ENCODE data around the gene BAG1.

BAG1 gene

DNA sequence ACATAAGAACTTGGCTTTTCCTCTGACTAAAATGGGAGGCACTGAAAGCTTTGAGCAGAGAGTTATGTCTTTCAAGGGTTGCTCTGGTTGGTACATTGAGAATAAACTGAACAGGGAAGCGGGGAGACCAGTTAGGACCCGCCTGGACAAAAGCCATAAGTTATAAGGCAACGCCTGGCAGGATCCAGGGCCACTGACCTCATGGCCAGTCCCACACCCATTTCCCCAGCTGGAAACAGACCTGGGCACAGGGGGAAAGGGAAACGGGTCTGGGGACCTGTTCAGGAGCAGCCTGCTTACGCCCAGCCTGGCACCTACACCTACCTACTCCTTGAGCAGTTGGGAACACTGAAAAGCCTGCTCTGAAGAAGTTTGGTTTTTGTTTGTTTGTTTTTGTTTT lies 23.2 kb downstream of the BAG1 start:
- DNase-seq, result no peak

DNA sequence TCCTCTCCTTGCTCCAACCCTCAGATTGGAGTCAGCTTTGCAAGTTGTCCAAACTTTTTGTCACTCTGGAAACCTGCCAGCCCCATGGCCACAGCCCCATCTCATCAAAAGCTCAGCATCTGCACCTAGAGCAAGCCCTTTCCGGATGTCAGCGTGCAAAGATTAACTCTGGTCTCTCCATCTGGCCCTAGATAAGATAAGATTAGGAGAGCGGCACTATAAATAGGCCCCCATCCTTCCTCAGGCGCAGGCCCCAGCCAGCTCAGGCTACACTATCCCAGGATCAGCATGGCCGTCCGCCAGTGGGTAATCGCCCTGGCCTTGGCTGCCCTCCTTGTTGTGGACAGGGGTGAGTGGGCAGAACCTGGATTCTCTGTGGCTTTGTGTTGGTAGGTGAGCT lies 24.6 kb downstream of the BAG1 start, which contains the start of gene SPINK4:
TSS of gene SPINK4 (plus strand) at position 247 of the 400 bp plus-strand sequence. CDS start at position 289, 42 bp downstream.
- DNase-seq, result no peak

DNA sequence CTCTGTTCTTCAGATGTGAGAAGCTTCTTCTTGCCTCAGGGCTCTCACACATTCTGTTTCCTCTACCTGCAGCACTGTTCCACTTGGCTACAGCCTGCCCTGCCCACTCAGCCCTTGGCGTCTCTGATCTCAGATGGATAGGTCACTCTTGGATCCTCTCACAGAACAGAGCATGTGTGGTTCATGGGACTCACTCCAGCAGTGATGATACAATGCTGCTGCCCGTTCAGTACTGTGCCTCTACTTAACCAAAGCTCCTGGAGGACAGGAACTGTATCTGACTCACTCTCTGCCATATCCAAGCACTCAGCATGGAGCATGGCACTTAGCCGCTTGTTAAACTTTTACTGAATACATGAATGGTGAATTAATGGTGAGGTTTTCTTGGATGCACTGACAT lies 27.9 kb downstream of the BAG1 start:
- DNase-seq, result no peak

DNA sequence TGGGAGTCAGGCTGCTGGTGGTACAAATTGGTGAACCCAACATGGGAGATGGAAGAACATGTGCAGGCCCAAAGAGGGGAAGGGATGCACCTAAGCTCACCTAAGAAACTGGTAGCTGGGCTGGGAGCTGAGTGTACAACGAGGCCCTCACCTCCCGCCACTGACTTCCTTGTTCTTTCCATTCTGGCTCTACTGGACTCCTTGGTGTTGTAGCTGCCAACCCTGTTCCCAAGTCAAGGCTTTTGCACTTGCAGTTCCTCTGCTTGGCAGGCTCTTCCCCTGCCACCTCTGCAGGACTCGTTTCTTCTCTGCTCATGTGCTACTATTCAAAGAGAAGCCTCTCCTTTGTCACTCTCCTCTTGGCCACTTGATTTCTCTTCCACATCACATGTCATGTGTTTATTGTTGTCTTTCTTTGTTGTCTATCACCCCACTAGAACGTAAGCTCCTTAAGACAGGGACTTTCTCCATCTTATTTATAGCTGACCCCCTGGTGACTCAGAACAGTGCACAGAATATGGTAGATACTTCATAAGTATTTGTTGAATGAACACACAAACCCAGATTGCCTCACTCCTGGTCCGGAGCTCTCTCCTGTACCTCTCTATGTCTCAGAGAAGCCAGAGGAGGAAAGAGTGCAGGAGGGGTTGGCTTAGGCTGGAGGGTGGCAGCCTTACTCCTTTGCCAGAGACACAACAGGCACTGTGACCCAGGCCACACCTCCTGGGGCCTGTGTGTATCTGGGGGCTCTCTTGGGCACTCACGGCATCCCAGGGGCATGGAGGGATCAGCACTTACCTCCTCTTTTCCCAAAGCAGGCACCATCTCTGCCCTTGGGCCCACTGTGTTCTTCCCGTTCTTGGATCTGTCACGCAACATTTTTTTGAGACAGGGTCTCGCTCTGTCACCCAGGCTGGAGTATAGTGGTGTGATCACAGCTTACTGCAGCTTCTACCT lies 29.7 kb downstream of the BAG1 start:
- no peak for DNase-seq

DNA sequence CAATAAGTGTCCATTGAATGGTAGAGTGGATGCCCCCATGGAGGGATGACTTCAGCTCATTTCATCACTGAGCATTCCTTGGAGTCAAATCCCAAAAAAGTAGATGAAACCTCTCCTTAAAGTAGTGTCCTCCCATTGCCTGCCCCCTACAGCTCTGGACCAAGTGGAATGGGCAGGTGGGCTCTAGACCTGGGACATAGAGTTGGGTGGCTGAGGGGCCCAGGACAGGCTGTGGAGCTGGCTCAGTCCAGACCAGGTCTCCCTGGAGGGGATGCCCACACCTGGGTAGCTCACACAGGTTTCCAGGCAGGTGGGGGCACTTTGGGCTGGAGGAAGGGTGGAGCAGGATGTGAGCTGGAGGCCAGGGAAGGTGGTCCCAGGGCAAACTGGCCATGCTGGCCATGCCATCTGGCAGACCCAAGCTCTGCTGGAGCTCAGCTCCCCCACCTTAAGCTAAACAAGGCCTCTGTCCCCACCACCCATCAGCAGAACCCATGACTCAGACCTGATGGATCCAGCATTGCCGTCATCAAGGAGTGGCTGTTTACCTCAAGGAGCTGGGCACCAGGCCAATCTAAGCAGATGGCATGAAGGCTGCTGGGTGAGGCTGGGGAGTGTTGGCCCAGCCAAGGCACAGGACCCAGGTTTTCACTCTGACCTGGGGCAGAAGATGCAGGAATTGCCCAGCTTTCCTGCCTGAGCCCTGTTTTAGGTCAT lies 30.7 kb downstream of the BAG1 start:
- DNase-seq, result peak; percentile 82

DNA sequence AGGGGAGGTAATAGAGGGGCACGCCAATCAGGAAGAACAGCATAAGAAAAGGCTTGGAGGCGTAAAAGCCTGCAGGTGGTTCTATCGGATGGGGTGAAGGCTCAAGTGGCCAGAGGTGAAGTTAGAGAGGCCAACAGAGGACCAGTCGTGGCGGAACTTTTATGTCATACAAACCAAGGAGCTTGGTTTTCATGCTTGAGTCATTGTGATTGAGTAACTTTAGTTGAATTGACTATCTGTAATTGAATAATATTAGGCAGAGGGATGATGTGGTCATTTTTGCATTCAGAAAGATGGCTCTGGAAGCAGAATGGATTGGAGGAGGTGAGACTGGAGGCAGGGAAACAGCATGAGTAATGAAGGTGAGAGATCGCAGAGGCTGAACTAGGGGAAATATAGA lies 31.7 kb downstream of the BAG1 start:
- DNase-seq, result no peak

DNA sequence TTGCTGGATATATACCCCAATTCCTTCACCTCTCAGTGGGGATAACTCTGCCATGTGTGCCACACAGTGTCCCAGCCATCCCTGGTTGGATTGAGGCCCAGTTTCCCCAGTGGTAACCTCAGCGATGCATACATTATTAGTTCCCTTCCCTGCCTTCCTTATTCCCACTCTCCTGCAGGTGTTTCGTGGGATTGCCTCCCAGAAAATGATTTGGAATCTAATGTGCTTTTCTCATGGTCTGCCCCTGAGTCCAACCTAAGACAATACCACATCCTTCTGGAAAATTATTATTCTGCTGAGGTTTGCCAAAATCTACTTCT lies 32.9 kb downstream of the BAG1 start:
- no peak for DNase-seq

DNA sequence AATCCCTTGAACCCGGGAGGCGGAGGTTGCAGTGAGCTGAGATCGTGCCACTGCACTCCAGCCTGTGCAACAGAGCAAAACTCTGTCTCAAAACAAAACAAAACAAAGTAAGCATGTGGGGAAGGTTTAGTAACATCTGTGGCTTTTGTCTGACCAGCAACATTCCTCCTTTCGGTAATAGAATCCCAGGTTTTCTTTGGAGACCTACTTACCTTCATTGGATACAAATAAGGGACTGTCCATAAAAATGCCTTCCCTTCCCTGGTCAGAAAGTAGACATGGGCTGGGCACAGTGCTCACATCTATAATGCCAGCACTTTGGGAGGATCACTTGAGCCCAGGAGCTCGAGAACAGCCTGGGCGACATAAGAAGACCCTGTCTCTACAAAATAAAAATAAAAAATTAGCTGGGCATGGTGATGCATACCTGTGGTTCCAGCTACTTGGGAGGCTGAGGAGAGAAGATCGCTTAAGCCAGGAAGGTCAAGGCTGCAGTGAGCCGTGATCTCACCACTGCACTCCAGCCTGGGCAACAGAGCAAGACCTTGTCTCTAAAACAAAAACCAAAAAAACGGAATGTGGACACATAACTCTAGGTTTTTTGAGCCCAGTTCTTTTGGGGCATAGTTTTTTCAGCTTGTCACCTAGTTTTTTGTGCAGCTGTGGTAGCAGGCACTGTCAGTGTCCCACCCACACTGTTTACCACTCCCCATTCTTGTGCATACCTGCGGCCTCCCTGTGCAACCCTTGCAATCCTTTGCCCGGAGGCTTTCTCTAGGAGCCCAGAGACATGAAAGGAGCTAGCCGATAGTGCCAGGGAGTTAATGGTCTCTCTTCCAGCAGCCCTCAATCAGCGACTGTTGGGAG lies 33.5 kb downstream of the BAG1 start:
- no peak for DNase-seq

DNA sequence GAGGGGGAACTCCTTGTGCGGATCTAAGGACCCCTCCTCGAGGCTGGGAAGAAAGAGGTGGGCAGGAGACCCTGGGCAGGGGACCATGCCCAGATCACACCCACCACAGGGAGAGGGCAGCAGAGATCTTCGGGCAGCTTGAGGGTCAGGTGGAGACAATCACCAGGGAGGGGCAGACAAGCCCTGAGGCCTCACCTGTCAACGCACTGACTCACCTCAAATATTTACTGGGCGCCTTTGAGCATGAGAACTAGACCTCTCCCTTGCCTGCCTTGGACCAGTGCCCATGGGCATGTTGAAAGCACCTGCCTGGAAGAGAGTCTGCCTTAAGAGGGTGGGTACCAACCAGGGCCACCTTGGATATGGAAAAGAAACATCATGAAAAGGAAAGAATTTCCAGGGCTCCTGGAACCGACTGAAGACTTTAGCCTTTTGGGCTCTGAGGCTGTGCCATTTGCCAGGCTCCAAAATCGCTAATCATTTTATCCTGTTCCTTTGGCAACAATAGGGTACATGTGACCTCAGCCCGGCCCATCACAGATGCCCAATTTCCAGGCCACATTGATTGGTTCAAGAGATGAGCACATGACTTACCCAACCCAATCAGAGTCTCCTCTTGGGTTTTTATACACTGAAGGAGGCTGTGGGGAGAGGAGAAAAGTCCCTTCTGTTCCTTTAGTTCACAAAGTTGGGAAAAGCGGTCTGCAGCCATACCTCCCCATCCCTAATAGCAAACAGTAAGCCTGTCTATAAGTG lies 35.0 kb downstream of the BAG1 start:
- peak; percentile 85 for DNase-seq

DNA sequence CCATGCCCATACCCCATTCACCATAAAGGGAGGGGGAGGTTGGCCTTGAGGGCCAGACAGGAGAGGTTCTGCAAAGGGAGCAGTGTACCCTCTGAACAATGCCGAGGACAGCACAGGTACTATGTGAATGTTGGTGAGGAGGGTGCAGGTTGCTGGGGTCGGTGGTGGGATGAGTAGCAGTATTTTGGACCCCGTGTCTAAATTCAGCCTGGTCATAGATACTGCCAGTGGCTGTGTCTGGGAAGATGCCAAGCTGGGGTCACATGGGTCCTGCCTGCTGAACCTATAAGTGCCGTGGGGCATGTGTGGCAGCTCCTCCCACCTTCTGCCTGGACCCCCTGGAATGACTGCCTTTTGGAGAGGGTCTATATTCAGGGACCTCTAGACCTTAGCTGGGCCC lies 35.9 kb downstream of the BAG1 start:
- no peak for DNase-seq

DNA sequence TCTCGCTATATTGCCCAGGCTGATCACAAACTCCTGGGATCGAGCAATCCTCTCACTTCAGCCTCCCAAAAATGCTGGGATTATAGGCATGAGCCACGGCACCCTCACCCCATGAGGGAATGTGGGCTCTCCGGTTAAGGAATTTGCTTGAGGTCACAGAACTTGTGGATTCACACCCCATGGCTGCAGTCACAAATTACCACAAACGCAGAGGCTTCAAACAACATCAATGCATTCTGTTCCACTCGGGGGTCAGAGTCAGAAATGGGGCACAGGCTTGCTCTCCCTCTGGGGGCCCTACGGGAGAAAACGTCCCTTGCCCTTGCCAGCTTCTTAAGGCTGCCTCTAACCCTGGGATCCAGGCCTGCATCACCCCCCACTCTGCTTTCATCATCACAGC lies 36.8 kb downstream of the BAG1 start:
- no peak for DNase-seq

DNA sequence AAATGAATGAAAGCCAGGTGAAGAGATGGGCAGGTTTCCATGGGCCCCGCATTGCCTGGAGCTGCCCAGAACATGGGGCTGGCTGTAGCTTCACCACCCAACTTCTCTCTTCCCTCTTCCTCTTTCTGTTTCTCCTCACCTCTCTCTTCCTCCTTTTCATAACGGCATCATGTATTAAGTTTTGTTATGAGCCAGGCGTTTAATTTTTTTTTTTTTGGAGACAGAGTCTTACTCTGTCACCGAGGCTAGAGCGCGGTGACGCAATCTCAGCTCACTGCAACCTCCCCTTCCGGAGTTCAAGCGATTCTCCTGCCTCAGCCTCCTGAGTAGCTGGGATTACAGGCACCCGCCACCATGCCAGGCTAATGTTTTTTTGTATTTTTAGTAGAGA lies 37.5 kb downstream of the BAG1 start:
- DNase-seq, result no peak

DNA sequence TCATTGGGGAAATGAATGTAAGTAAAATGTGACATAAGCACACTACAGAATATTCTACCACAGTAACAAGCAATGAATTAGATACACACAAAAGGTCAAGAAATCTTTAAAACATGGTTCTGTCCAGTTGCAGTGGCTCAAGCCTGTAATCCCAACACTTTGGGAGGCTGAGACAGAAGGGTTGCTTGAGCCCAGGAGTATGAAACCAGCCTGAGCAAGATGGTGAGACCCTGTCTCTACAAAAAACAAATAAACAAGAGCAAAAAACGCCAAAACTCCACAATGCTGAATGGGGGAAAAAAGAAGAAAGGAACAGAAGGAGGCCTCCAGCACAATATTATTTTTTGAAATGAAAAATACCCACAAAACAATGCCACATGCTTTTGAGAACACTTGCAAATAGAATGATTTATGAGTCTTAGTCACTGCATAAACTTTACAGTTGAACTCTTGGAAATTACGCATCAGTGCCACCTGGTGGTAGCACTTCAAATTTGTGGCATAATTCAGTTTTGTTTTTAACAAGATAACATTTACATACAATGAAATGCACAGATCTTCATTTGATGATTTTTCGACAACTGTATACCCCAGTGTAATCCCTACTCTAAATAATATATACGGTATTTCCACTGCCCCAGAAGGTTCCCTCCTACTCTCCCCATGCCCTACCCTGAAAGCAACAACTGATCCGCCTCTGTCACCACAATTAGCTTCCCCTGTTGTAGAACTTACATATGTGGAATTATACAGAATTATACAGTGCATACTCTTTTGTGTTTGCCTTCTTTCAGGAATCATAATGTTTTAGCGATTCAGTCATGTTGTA lies 39.0 kb downstream of the BAG1 start:
- DNase-seq, result peak; percentile 40

DNA sequence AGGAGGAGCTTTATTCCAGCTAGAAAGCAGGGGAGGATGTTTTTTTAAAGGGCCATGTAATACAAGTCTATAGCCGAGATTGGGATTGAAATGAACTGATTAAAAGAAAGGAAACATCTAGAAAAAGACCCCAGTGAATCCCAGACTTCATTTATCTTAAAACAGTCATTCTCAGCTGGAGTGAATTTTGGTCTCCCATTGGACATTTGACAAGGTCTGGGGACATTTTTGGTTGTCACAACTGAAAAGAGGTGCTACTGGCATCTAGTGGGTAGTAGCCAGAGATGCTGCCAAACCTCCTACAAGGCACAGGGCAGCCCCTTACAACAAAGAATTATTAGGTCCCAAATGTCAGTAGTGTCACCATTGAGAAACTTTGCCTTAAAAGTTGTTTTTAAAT lies 40.8 kb downstream of the BAG1 start:
- DNase-seq, result peak; percentile 2

DNA sequence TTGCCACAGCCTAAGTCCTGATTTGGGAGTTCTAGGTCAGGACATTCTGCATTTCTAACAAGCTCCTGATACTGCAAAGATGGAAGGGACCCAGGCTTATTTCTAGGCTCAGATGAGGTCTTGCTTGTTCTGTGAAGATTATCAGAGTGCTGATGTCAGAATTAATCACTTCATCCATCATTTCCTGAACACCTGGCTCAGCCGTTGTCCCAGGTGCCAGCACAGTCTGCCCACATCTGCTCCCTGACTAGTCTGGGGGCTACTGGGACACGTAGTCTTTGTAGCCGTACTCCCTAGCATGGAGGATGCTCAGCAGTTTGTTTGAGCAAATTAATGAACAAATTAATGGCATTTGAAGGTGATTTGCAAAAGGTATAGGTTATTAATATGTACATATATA lies 42.5 kb downstream of the BAG1 start:
- DNase-seq, result no peak

DNA sequence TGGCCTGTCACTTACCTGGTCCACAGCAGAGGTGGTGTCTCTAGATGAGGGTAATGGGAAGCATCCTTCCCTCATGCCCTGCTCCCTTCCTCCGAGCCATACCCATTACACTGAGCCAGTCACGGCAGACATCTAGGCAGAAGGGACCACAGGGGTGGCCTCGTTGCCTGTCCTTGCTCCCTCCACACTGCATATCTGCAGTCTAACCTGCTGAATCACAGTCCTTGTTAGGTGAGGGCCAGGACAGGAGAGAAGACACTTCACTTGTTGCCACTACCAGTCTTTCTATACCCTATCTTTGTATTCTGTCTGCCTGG lies 43.0 kb downstream of the BAG1 start:
- DNase-seq, result no peak

DNA sequence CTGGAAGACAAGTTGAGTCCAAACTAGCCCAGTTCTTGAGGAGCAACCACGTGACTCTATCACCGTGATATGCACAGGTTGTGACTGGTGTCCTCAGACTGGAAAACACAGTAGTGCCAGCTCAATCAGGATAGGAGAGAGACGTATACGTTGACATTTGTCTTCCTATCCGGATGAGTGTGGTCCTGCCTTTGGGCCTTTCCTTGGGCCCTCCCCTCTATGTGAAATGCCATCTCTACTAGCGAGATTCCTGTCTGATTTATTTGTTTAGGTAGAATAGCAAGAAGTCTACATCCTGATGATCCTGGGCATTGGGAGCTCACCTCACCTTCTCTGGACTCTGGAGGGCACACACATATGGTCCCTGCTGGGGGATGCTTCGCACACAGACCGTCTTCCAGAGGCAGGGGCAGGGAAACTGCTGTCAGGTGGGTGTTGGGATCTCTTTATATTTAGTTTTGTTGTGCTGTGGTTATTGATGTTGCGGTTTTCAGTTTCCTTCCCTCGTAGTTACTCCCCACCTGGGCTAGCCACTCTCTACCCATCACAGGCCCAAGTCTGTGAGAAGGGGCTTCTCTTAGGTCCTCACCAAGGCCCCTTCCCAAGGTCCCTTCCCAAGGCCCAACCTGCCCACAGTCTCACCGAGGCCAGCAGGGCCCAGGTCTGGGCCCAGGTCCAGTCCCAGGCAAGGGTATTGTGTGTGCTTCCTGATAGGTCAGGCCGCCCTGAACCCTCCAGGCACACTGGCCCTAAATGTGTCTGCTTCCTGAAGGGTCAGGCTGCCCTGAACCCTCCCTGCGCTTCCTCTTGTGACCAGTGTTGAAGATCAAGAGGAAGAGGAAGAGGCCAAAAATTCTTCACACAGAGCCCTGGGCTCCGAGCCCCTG lies 43.6 kb downstream of the BAG1 start:
- DNase-seq, result no peak

DNA sequence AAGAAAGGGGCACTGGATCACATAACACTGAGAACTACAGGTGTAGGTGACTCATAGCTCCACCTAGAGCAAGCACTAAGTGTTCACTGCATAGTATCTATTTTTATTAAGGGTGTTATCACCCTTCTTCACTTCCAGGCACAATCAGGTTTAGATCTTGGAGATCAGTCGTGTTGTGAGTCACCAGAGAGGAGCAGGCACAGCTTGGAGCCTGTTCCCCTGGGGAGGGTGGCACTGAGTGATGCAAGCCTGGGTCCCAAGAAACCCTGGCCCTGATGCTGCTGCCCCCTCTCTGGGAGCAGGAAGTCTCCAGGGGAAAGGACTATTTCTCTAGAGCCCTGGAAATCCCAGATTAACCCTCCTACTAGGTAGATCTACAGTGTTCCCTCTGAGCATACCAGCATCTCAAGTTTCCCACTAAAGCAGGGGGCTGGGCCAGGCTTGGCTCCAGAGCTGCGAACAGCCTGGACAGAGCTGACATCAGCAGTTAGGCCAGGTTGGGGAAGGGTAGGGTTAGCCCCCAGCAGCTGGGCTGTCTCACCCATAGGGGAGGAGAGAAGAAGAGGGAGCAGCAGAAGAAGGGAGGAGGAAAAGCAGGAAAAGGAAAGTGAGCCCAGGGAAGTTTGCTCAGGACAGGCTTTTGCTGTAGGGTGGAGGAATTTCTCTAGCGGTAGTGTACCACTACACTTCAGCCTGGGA lies 52.7 kb downstream of the BAG1 start:
- DNase-seq, result no peak

DNA sequence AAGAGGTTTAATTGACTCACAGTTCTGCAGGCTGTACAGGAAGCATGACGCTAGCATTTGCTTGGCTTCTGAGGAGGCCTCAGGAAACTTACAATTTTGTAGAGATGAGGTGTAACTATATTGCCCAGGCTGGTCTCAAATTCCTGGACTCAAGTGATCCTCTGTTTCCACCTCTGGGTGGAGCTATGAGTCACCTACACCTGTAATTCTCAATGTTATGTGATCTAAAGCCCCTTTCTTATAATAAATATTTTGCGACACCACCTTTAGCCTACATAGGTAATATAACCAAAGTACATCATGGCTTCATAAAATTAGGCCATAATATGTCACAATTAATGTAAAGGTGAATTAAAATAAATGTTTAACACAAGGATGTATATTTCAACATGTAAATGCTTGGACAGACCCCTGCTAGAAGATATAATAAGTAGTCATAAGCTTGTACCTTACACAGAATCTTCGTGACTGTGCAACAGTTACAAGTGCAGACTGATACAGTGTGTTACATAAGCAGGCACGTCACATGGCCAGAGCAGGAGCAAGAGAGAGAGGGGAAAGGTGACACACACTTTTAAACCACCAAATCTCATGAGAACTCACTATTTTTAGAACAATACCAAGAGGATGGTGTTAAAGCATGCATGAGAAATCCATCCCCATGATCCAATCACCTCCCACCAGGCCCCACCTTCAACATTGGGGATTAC lies 54.3 kb downstream of the BAG1 start:
- DNase-seq, result no peak

All from COR-L47 (cell line).